Activated CD8-positive, alpha-beta memory T cell treated with anti-CD3 and anti-CD28 coated beads for 24 hours (primary cell): ENCODE data around the gene PRRC2A.
A peak's percentile ranks its signal among the peaks of the same experiment; 100 is the strongest.

Experiments used
- DNase-seq: peaks from one replicate; pipeline ENCODE4 v3.0.0-alpha.2; 2020

PRRC2A gene

DNA sequence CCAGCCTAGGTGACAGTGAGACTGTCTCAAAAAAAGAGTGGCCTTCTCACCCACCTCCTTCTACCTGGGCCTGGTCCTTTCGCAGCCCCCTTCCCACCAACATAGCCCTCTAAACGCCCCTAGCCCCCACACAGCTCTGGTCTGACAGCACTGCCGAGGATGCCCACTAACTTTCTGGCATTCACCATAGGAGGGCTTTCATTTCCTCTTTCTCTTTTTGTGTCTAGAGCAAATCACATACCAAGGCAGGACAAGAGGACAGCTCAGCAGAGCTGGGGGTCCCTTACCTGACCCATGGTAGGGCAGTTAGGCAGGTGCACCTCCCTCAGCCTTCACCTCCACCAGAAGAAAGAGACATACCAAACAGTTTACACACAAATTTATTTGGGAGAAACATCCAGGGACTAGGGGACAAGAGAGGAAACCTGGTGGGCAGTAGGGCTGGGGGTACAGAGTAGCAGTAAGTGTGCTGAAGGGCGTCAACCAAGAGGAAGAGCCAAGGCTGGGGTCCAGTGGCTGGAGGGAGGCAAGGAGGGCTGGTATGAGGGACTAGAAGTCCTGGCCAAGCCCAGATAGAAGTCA lies 55.9 kb downstream of the PRRC2A start:
- DNase-seq, result no peak

DNA sequence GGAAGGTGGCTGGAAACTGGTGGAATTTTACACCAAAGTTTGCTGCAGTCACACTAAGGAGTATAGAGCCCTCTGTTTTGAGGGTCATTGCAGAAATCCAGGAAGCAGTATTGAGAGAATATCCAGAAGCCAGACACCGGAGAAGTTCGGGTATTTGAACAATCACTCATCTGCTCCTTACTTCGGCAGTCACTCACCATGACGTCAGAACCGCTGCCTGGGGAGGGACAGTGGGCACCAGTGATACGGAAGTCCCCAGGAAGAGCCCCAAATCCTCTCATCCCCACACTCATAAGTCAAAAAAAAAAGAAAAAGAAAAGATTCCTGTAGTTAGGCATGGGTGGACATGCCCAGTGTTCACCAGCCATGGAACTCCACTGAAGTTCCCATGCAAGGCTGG lies 56.4 kb downstream of the PRRC2A start:
- no peak for DNase-seq

DNA sequence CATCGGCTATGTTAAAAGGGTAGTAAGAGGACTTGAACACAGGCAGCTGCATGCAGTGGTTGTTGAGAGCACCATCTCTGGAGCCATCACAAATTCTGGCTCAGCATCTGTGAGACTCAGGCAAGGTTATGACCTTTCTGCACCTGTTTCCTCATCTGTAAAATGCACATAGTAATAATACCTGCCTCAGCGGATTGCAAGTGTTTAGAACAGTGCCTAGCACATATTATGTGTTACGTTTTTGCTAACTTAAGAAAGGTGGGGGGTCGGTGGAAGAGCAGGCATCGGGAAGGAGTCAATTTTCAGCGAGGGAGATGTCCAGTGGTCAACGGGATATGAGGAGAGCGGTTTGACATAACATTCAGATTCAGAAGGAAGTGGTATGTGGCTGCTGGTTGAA lies 57.4 kb downstream of the PRRC2A start:
- DNase-seq, result no peak

DNA sequence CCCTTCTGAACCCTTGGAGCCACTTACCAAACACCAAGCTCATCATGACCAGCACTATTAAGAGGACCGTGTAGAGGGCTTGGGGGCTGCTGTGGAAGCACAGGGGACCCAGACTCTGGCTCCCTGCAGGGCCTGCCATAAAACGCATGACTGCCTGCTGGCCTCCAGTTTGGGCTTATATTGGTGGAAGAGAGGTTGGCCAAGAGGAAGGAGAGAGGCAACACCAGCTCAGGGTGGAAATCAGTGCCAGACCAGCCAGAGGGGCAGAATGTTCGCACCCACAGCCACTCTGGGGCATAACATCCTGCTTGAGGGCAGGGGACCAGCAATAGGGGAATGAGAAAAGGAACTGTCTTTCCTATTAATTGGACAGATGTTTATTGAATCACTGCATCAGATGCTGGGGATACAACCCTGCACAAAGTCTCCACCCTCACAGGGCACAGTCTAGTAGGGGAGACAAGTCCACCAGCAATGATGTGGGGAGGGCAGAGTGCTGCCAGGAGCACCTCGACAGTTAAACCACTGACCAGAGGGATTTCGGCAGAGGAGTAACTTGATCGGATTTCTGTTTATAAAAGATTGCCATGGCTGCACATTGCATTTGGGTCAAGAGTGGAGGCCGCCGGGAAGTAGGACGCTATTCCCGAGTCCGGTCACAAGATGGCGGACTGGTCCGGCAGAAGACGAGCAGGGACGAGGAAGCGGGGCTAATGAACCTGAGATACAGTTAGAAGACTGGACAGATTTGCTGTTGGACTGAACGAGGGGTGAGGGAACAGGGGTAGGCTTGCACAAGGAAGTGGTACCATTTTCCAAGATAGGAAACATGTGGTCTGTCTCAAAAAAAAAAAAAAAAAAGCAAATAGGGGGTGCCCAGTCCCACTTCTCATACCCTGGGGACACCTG lies 60.0 kb downstream of the PRRC2A start, which contains the start of gene LY6G5C:
TSS of gene LY6G5C (minus strand) at position 842 of the 909 bp plus-strand sequence. CDS start at position 148, 694 bp downstream.
- peak; percentile 83 for DNase-seq

DNA sequence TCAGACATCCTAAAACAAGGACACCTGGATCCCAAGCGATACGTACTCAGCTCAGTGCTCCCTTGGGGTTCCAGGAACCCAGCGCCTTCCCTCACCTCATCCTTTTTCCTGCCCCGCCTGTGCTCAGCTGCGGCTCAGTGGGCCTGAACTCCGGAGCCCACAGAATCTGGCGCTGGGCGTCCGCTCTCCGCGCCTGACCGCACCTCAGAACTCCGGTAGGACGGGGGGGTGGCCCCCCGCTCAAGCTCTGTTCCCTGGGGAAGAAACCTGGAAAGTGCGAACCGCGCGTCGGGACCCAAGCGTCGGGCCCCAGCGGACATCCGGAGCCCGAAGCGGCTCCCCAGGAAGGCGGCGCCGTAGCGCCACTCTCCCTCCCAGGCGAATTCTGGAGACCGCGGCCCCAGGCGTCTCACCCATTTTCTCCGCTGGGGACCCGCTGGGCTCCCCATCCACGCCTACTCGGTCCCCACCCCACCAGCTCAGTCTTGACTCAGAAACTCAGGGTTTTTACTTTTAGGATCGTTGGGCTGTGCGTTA lies 60.7 kb downstream of the PRRC2A start:
- DNase-seq, result peak; percentile 75

DNA sequence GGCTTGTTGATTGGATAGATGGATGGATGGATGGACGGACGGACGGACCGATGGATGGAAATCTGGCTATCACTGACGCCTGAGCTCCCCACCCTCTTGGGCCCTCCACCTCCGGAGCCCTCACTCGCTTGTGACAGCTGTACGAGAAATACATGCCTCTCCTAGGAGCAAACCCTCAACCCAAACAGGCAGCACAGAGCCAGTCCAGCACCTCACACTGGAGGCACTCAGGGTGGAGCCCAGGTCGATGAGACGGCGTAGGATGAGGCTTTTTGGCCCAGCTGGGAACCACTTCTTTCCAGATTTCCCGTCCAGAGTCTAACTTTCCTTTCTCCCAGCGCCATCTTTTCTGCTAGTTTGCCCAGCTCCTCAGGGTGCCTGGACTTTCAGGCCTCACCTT lies 63.1 kb downstream of the PRRC2A start:
- no peak for DNase-seq

DNA sequence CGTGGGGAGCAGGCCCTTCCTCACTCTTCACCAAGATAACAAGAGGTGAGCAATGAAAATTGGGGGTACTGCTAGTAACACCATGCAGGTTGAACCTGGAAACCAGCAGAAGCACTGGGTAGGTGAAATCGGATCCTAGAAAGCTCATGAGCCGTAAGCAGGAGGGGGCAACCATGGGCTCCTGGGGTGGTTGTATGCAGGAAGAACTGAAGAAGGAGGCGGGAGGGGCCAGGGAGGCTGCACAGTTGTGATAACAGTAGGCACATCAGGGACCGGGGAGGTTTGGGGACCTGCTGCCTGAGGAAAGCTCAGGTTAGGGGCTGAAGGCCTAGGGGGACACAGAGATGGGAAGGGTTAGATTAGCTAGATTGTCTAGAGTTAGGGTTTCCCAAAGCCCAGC lies 66.0 kb downstream of the PRRC2A start:
- no peak for DNase-seq

DNA sequence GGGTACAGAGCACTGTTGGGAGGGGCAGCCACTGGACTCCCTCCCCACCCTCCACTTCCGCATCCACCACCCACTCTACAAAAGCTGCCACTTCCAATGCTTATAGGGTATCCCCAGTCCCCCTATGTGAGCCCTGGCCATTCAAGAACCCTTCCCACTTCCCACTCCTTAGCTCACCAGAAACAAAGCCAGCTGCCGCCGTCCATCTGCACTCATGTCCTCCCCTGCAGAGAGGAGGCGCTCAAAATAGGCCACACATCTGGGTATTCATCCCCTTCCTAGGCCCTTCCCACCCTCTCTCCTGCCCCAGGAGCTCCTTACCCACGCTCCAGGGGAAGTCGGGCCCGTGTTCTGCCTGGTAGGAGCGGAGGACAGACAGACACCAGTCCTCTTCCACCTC lies 66.8 kb downstream of the PRRC2A start:
- DNase-seq, result no peak
